ACC112 (cell line): Measurements from ENCODE around the gene CDC23.
"Not testable (repeated sequence)": the region's sequence is repeated elsewhere in the genome, so short reads cannot be mapped to it uniquely, and the experiment has no call there.

Experiments
- H2AFZ ChIP-seq: fragments of 200-600 bp; sonication (generic); one replicate; pipeline ENCODE4 v1.6.0; 2017; ENCODE audit warnings: antibody characterized with exemption, low read length; ENCODE audit not compliant: unreplicated experiment
- H3K27ac ChIP-seq: fragments of 200-600 bp; sonication (generic); 2 replicates; pipeline ENCODE4 v1.5.1; 2014; ENCODE audit warnings: low read depth, mild to moderate bottlenecking, antibody characterized with exemption, low read length, moderate library complexity
- H3K27me3 ChIP-seq: fragments of 200-600 bp; sonication (generic); 2 replicates; pipeline ENCODE4 v1.6.1; 2014; ENCODE audit warnings: mild to moderate bottlenecking, antibody characterized with exemption, low read length, moderate library complexity, mixed read lengths; ENCODE audit not compliant: insufficient read depth
- H3K36me3 ChIP-seq: fragments of 200-600 bp; sonication (generic); 2 replicates; pipeline ENCODE4 v1.6.1; 2016; ENCODE audit warnings: mild to moderate bottlenecking, antibody characterized with exemption, low read length, moderate library complexity, mixed read lengths; ENCODE audit not compliant: insufficient read depth
- H3K4me1 ChIP-seq: fragments of 200-600 bp; sonication (generic); one replicate; pipeline ENCODE4 v1.6.1; 2016; ENCODE audit warnings: low read length, mixed read lengths; ENCODE audit not compliant: insufficient read depth, unreplicated experiment, control insufficient read depth
- H3K4me3 ChIP-seq: fragments of 200-600 bp; sonication (generic); 2 replicates; pipeline ENCODE4 v1.5.1; 2014; ENCODE audit warnings: mild to moderate bottlenecking, low read depth, low read length
- H3K79me2 ChIP-seq: fragments of 200-600 bp; sonication (generic); one replicate; pipeline ENCODE4 v1.6.0; 2016; ENCODE audit warnings: low read length; ENCODE audit not compliant: control insufficient read depth, unreplicated experiment, insufficient read depth

The CDC23 gene

GRCh38 chr5:138143578-138143977 is 69.5 kb downstream of the CDC23 start:
- H3K4me3 ChIP-seq, H3K36me3 ChIP-seq, H2AFZ ChIP-seq, H3K27ac ChIP-seq, H3K79me2 ChIP-seq, H3K27me3 ChIP-seq, H3K4me1 ChIP-seq: not testable (repeated sequence)

DNA sequence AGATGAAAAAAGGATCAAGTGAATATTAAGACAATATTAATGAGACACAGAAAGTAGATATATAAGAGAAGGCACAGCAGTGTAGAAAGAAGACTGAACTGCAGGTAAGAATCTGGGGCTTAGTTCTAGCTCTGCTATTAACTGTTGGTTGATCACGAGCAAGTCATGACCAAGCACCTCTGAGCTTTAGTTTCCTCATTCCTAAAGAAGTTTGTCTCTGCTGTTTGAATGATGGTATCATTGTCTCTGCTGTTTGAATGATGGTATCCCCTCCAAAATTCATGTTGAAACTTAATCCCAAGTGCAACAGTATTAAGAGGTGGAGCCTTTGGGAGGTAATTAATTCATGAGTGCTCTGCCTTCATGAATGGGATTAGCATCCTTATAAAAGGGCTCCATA is 71.4 kb downstream of the CDC23 start:
- Histone ChIP-seq H3K27ac (no peak overlapping the region), H3K36me3 (no peaks in the 10 kb centered on the region), H3K4me3 (no peak overlapping the region), H2AFZ (no peak overlapping the region), H3K27me3 (no peaks in the 10 kb centered on the region), H3K79me2 (no peaks in the 10 kb centered on the region), H3K4me1 (no peaks in the 10 kb centered on the region)

DNA sequence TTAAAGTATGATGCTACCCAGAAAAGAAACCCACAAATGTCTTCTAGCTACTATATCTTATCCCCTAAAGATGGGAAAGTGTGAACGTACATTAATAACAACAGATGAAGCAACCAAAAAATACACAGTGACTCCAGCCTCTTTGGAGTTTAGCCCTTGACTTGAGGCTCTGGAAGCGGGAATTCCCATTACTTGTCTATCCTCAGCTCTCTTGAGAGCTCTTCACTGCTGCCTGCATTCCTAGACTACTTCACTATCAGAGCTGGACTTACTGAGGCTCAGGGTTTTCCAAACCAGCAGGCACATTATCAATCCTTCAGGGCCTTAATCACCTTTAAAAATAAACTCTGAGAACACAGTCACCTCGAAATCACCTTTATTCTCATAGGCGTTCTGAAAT is 72.9 kb downstream of the CDC23 start:
- no peak overlapping the region for H3K27ac ChIP-seq
- H3K4me3 ChIP-seq: no peak overlapping the region
- no peaks in the 10 kb centered on the region for H3K36me3 ChIP-seq
- no peak overlapping the region for H2AFZ ChIP-seq
- H3K27me3 ChIP-seq: no peaks in the 10 kb centered on the region
- no peaks in the 10 kb centered on the region for H3K4me1 ChIP-seq
- no peaks in the 10 kb centered on the region for H3K79me2 ChIP-seq

GRCh38 chr5:138139781-138140090 is 73.4 kb downstream of the CDC23 start:
- no peak overlapping the region for H2AFZ ChIP-seq
- H3K4me1 ChIP-seq: no peaks in the 10 kb centered on the region

DNA sequence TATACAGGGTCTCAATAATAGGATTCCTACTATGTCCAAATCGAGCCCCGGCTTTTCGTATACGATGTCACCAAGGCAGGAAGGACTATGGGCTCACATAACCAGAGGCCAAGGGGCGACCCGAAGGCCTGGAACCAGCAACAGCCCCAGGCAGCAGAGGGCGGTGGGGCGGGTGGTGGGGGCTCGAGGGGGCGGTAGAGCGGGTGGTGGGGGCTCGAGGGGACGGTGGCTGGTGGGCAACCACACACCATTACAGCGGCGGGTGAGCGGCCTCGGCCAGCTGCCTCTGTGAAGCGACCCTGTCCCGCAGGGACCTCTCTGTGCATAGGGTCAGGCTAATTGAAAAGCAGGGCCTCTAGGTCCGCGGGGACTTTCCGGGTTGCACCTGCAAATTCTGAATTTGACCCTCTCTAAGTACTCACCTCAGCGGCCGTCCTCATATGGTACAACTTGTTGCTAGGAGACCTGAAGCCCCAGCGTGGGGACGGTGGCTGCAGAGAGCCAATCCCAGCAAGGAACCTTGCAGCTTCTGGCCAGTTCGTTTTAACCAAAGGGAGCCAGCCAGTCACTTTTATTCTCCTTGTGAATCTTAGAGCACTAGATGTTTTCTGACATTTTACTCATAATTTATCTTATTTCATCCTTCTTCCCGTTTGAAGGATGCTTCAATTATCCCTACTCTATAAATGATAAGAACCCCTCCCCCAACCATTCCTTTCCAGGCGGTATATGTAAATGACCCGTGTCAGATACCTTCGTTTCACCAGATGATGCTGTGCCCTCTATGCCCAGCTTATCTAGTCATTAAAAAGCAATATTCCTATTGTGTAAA is 74.0 kb downstream of the CDC23 start, which contains the start of gene NME5:
Gene NME5 (minus strand): TSS at position 480 of the 832 bp plus-strand sequence. CDS start 648 bp downstream, outside the sequence.
- Histone ChIP-seq H3K4me1 (no peaks in the 10 kb centered on the region), H3K27me3 (no peaks in the 10 kb centered on the region), H2AFZ (peak within 1 kb of the TSS; percentile 85), H3K36me3 (no peaks in the 10 kb centered on the region), H3K4me3 (peak within 1 kb of the TSS; percentile 66), H3K27ac (no peak within 1 kb of the TSS), H3K79me2 (no peaks in the 10 kb centered on the region)

More at GRCh38 chr5:138139781-138140090, 73.4 kb downstream of the CDC23 start:
- Histone ChIP-seq H3K27me3 (no peaks in the 10 kb centered on the region), H3K79me2 (no peaks in the 10 kb centered on the region), H3K4me3 (no peak overlapping the region), H3K36me3 (no peaks in the 10 kb centered on the region), H3K27ac (no peak overlapping the region)
